GM12878 (cell line): ENCODE results near the gene XPC.

Experiments used
- BMI1 ChIP-seq: fragments of 450-650 bp; IDR thresholded peaks from 2 replicates; pipeline ENCODE4 v1.6.1; 2016; ENCODE audit warnings: mild to moderate bottlenecking, moderate library complexity, borderline replicate concordance
- CEBPB ChIP-seq, 2 experiments: fragments of 150-350 bp in 1 of 2; IDR thresholded peaks; 2 replicates each; pipeline ENCODE4 v1.6.1; 2012 to 2014; ENCODE audit warnings: low read depth in 2 of 2, low read length in 2 of 2, borderline replicate concordance in 1 of 2, inconsistent platforms in 1 of 2
- CTCF ChIP-seq, 3 experiments: IDR thresholded peaks in 2 of 3; conservative IDR thresholded peaks in 1 of 3; 2 replicates each; pipeline ENCODE4 v1.5.1; 2011; ENCODE audit warnings: low read depth in 3 of 3, low read length in 3 of 3, mild to moderate bottlenecking in 3 of 3, control low read depth in 2 of 3, moderate library complexity in 2 of 3, inconsistent platforms in 1 of 3, mixed read lengths in 1 of 3; ENCODE audit not compliant: control insufficient read depth in 2 of 3, insufficient read depth in 1 of 3; ENCODE audit errors: extremely low read depth in 1 of 3
- NRF1 ChIP-seq: conservative IDR thresholded peaks from 2 replicates; pipeline ENCODE4 v1.6.1; 2011; ENCODE audit warnings: mild to moderate bottlenecking, low read depth, low read length, improper control_type of control experiment
- POLR2AphosphoS2 ChIP-seq: IDR thresholded peaks from 2 replicates; pipeline ENCODE4 v1.6.1; 2011; ENCODE audit warnings: low read depth, mild to moderate bottlenecking, low read length, improper control_type of control experiment, moderate library complexity
- POLR2AphosphoS5 ChIP-seq: IDR thresholded peaks from 2 replicates; pipeline ENCODE4 v1.6.1; 2011; ENCODE audit warnings: mild to moderate bottlenecking, low read length, inconsistent platforms
- RAD21 ChIP-seq: IDR thresholded peaks from 2 replicates; pipeline ENCODE4 v1.6.1; 2011; ENCODE audit warnings: mild to moderate bottlenecking, low read depth, low read length, moderate library complexity; ENCODE audit not compliant: insufficient read depth
- SIN3A ChIP-seq: IDR thresholded peaks from 2 replicates; pipeline ENCODE4 v1.6.1; 2012; ENCODE audit warnings: low read depth, low read length, improper control_type of control experiment
- SP1 ChIP-seq: IDR thresholded peaks from one replicate; pipeline ENCODE4 v1.6.1; 2011; ENCODE audit warnings: low read depth, low read length
- TAF1 ChIP-seq: IDR thresholded peaks from 2 replicates; pipeline ENCODE4 v1.6.1; 2011; ENCODE audit warnings: mild to moderate bottlenecking, low read depth, low read length, borderline replicate concordance
- ZNF592 ChIP-seq: fragments of 450-650 bp; IDR thresholded peaks from 2 replicates; pipeline ENCODE4 v1.6.1; 2017; ENCODE audit warnings: mild to moderate bottlenecking, moderate library complexity
- TF ChIP-seq, protein P1 (sequence below): fragments of 450-650 bp; IDR thresholded peaks from 2 replicates; pipeline ENCODE4 v1.6.1; 2016; ENCODE audit warnings: mild to moderate bottlenecking, moderate library complexity, borderline replicate concordance

- TF ChIP-seq CTCF (IDR thresholded peaks at IDR 0.05 in 2 of 3, conservative IDR thresholded peaks at IDR 0.05 in 1 of 3; ENCODE audit: control insufficient read depth in 2 of 3, extremely low read depth in 1 of 3, insufficient read depth in 1 of 3, low read depth in 3 of 3, low read length in 3 of 3), result no peak
- no peak for TF ChIP-seq SP1
- TF ChIP-seq POLR2AphosphoS2, result no peak
- no peak for TF ChIP-seq POLR2AphosphoS5
- no peak for TF ChIP-seq BMI1
- TF ChIP-seq RAD21, result no peak
- TF ChIP-seq ZNF592, result no peak
- no peak for TF ChIP-seq SIN3A
- TF ChIP-seq, protein P1, sequence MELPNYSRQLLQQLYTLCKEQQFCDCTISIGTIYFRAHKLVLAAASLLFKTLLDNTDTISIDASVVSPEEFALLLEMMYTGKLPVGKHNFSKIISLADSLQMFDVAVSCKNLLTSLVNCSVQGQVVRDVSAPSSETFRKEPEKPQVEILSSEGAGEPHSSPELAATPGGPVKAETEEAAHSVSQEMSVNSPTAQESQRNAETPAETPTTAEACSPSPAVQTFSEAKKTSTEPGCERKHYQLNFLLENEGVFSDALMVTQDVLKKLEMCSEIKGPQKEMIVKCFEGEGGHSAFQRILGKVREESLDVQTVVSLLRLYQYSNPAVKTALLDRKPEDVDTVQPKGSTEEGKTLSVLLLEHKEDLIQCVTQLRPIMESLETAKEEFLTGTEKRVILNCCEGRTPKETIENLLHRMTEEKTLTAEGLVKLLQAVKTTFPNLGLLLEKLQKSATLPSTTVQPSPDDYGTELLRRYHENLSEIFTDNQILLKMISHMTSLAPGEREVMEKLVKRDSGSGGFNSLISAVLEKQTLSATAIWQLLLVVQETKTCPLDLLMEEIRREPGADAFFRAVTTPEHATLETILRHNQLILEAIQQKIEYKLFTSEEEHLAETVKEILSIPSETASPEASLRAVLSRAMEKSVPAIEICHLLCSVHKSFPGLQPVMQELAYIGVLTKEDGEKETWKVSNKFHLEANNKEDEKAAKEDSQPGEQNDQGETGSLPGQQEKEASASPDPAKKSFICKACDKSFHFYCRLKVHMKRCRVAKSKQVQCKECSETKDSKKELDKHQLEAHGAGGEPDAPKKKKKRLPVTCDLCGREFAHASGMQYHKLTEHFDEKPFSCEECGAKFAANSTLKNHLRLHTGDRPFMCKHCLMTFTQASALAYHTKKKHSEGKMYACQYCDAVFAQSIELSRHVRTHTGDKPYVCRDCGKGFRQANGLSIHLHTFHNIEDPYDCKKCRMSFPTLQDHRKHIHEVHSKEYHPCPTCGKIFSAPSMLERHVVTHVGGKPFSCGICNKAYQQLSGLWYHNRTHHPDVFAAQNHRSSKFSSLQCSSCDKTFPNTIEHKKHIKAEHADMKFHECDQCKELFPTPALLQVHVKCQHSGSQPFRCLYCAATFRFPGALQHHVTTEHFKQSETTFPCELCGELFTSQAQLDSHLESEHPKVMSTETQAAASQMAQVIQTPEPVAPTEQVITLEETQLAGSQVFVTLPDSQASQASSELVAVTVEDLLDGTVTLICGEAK, result no peak
- TF ChIP-seq CEBPB (IDR thresholded peaks at IDR 0.05; ENCODE audit: borderline replicate concordance in 1 of 2, low read depth in 2 of 2, low read length in 2 of 2), result no peak
- TF ChIP-seq NRF1, result no peak
- no peak for TF ChIP-seq TAF1
These were observed 24.7 kb downstream of the XPC start for GRCh38 chr3:14153663-14154062.
